NT2/D1 (cell line): ENCODE data around the gene NSF.
"Not testable (repeated sequence)": the region's sequence is repeated elsewhere in the genome, so short reads cannot be mapped to it uniquely, and the experiment has no call there.

Experiments used
- SUZ12 ChIP-seq: IDR thresholded peaks from 2 replicates; pipeline ENCODE4 v1.6.1; 2011; ENCODE audit not compliant: insufficient read length, insufficient read depth; ENCODE audit errors: extremely low read depth
- ZNF274 ChIP-seq: IDR thresholded peaks from 2 replicates; pipeline ENCODE4 v1.6.1; 2011; ENCODE audit warnings: mild to moderate bottlenecking, low read depth, low read length

DNA sequence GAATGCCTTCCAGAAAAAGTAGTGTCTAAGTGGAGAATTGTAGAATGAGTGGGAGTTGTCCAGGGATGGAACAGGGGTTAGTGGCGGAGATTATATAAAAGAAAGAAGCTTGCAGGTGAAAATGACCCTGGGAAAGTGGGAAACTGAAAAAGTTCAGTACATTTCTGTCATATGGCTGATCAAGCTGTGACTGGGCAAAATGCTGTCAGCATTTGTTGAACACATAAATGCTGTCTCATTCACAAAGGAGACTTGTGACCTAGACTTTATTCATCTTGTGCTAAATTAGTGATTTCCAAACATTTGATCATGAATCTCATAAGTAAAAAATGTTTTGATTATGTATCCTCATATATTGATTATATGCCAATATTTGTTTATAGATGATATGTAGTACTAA lies 28.5 kb downstream of the NSF start:
- not testable (repeated sequence) for TF ChIP-seq SUZ12, ZNF274
